ENCODE measurements around the gene CBX4.

Gene CBX4

DNA sequence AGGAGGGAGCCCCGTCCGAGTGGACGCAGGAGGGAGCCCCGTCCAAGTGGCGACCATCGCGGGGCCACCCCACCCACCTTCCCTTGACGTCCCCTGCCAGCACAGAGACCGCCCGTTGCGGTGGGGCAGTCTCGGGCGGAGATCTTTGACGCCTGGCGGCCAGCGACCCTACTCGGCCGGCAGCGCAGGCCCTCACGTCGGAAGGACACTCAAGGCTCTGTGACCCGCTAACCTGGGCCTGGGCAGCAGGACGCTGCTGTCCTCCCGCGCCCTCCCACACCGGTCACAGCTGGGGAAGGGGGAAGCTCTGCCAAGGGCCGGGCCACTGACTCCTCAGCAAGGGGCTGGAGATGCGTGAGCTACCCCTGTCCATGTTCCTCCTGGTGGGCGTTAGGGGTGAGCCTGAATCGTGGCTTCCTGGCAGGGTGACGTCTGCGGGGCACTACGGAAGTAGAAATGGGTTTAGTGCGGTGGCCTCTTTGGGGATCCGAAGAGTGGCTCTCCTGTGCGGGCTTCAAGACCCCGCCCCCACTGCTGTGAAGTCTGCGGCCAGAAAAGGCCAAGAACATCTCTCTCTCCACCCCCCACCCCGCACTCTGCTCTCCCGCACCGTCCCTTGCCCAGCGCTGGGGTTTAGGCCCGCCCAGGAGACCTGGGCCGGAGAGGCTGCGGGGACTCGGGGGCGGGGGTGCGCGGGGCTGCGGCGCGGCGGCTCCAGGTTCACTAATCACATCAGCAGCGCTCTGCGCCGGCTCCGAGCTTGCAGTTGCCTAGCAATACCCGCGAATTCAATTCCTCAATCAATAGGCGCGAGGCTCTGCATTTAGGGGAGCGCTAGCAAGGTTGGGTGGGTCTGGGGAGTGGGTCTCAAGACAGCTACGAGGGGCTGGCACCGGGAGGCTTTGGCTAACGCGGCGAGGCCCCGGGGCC is 48.2 kb downstream of the CBX4 start:
- no peak for DNase-seq (ENCODE audit: low read depth in 4 of 4, low spot score in 1 of 4)

DNA sequence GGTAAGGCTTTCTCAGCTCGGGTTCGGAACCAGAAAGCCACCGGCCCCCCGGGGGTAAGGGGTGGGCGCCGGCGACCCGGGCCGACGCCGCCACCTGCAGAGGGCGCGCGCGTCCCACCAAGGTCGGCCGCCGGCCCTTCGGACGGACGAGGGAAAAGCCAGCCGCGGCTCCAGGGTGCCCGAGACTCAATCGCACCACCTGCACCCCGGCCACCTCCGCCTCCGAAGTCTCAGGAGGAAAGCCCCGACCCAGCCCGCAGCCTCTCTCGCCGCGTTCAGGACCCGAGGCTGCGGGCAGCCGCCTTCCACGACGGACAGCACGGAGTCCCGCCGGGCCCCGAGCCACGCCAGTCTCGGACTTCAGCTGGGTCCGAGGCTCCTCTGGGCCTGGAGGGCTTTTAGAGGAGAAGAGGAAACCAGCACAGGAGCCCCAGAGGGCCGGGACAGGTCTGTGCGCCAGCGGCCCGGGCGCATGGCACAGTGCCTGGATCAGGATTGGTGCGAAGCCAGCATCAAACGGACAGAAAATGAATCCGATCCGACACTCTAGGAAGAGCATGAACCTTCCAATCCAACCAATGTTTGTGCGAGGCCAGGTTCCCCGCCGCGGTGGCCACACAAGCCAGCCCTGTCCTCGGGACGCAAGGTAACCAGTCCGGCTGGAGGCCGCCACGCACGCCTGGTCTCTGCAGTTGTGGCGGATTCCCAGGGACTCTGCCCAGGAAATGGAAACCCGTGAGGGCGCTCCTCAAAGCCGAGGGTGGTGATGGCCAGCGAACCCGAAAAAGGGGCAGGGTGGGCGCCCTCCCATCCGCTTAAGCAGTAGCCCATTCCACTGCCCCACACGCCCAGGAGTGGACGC is 49.1 kb downstream of the CBX4 start:
- no peak for DNase-seq (ENCODE audit: low read depth in 4 of 4, low spot score in 1 of 4)

DNA sequence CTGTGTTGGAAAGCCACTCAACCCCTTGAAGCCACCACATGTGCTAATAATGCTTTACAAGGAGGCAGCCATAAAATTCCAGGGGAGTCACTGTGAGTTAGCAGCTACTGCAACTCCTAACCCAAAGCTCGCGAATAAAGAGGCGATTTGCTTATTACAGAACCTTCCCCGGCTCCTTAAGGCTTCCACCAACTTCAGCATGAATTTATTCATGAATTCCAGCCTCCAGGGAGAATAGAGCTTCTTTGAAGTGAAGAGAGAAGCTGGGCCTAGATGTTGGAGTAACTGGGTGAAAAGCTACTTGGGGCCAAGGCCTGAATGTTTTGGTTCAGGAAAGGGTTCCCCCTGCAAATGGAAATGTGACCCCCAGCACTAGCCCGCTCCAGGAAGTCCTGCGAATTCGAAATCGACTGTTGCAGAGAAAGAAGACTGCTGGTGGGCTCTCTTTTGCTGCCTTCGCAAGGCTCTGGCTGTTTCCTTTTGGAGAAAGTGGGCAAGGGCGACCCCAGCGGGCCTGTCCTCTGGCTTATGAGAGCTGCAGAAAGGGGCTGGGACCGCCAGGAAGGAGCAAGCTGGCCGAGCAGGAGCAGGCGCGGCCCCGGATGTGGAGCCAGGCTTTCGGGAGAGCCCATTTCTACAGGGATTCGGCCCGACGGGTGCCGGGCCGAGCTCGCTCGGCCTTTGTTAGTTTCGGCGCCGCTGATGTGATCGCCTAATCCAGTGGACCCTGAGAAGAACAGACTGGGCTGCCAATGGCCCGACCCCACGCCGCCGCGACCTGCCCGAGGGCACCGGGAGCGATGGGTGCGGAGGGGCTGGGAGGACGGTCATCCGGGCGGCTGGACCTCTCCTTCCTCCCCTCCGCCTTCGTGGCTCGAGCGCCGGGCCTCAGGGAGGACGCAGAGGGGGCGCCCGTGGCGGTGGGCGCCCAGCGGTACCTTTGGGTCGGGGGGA is 50.0 kb downstream of the CBX4 start:
- DNase-seq (ENCODE audit: low read depth in 4 of 4, low spot score in 1 of 4): no peak

DNA sequence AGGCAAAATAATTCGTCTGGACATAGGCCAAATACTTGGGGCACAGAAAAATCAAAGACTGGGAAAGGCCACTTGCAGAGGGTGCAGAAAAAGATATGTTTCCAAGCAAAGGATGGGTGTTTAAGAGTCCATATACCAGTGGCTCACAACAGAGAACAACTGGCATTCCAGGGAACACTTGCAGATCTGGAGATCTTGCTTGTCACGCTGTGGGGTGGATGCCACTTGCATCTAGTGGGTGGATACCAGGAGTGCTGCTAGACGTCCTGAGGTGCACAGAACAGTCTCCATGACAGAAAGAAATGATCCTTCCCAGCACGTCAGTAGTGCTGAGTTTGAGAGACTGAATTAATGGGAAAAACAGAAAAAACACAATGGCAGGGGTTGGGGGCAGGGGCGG is 50.8 kb downstream of the CBX4 start:
- DNase-seq (ENCODE audit: low read depth in 4 of 4, low spot score in 1 of 4): no peak

DNA sequence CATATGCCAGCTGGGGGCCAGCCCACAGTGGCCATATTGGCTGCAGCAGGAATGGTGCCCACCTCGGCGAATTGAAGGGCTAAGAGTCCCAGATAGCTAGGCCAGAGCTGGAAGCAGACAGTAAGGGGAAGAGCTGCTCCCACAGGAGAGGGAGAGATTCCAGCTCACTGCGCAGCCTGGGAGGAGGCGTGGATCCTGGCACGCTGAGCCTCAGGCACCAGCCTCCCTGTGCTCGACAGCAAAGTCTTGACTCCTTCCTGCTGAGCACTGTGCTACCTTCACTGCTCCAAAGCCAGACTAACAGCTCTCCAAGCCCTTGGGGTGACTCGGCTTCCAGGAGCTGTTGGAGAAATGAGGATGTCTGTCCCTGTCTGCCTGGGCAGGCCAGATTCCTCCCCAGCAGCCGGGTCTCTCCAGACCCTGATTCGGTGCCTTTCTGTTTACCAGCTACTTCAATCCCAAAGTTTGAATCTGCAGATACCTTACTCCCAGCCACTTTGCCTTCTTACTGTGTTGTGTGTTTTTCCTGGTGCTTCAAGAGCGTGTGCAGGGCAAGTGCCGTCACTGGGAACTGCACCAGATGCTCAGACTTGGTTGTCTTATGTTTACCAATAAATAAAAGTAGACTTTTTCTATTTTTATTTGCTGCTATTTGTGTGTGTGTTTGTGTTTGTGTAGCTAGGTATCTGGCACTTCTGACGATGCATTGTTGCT is 52.2 kb downstream of the CBX4 start:
- DNase-seq (ENCODE audit: low read depth in 4 of 4, low spot score in 1 of 4): no peak

DNA sequence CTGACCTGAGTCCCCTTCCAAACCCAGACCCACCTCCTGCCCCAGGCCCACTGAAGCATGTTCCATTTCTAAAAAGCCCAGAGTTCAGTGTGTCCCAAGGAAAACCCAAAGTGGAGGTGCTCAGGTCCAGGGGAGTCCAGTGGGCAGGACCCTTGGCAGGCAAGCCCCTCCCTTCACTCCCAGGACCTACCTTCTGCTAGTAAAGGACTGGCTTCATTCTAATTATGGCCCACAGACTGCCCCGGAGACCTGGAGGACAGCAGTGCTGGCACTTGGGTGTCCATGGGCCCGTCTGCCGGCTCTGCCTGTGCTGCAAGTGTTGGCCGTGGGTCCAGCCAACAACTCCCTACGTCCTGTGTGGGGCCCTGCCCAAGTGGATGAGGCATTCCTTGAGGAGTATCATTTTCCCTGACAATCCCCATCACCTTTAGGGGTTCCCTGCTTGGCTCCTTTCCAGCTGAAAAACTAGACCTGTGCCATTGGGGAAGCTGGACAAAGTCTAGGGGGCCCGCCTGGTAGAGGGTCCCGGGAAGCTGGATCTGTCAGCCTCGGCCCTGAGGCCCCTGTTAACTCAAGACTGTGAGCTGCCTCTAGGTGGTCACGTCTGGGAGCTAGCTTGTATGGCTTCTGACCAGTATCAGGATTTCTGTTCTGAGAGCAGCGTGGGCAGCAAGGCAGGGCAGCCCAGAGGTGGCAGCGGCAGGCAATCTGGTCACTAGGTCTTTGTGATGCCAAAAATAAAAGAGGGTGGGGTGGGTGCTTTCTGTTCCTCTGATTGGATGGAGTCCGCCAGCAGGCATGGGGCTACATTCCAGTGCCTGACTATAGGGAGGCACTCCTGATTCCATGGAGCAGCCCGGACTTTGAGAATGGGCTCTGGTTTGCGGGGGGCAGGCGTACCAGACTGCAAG is 53.1 kb downstream of the CBX4 start:
- no peak for DNase-seq (ENCODE audit: low read depth in 4 of 4, low spot score in 1 of 4)

DNA sequence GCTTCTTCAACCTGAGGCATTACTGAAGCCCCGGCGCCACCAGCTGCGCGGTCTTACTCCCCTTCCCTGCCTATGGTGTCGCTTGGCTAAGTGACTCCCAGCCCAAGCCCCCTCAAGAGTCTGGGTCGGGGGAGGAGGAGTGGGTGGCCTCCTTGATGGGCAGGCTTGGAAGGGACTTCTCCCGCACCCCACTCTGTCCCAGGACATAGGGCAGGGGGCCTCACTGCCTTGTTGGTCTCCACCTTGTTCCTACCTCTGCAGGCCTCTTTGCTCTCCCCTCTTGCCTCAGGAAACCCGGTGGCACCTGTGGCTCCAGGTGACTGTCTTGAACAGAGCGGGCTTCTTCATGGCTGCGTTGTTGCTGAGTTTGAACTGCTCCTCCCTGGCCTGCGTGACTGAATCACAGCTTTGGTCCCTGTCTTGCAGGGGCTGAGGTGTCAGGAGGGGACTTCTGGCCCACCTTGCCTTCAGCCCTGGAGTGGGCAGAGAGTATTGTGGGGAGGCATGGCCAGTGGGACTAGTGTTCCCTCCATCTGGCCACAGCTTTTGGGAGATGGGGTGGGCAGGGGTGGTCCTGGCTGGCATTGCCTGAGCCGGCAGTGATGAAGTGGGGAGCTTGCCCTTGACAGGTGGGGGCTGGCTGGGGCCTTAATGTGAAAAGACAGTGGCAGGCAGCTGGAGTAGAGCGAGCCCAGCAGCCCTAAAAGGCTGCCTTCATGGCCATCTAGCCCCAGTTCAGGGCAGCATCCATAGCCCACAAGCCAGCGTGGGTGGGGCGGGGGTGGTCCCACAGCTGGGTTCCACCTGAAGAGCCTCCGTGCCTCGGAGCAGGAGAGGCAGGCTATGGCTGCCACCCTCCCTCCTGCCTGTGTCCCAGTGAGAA is 54.0 kb downstream of the CBX4 start:
- no peak for DNase-seq (ENCODE audit: low read depth in 4 of 4, low spot score in 1 of 4)

DNA sequence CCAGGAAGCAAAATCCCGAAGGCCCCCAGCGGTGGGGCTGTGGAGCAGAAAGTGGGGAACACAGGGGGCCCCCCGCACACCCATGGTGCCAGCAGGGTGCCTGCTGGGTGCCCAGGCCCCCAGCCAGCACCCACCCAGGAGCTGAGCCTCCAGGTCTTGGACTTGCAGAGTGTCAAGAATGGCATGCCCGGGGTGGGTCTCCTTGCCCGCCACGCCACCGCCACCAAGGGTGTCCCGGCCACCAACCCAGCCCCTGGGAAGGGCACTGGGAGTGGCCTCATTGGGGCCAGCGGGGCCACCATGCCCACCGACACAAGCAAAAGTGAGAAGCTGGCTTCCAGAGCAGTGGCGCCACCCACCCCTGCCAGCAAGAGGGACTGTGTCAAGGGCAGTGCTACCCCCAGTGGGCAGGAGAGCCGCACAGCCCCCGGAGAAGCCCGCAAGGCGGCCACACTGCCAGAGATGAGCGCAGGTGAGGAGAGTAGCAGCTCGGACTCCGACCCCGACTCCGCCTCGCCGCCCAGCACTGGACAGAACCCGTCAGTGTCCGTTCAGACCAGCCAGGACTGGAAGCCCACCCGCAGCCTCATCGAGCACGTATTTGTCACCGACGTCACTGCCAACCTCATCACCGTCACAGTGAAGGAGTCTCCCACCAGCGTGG is 54.8 kb downstream of the CBX4 start:
- DNase-seq (ENCODE audit: low read depth in 4 of 4, low spot score in 1 of 4): no peak

DNA sequence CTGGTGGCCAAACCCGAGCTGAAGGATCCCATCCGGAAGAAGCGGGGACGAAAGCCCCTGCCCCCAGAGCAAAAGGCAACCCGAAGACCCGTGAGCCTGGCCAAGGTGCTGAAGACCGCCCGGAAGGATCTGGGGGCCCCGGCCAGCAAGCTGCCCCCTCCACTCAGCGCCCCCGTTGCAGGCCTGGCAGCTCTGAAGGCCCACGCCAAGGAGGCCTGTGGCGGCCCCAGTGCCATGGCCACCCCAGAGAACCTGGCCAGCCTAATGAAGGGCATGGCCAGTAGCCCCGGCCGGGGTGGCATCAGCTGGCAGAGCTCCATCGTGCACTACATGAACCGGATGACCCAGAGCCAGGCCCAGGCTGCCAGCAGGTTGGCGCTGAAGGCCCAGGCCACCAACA is 55.3 kb downstream of the CBX4 start:
- no peak for DNase-seq (ENCODE audit: low read depth in 4 of 4, low spot score in 1 of 4)

Data from stimulated activated CD4-positive, alpha-beta T cell treated with anti-CD3 and anti-CD28 coated beads, Interleukin-1b, Interleukin-23, amount 100 ng/mL, for 24 hours (primary cell).